OCI-LY3 (cell line): ENCODE measurements around the gene CADPS2.

Experiments
- H2AFZ ChIP-seq: fragments of 200-600, 300-600 bp; shearing (Covaris generic); 2 replicates; pipeline ENCODE4 v1.6.0; 2014; ENCODE audit warnings: antibody characterized with exemption, low read depth, low read length
- H3K27ac ChIP-seq: fragments of 200-600, 300-600 bp; sonication (generic); 2 replicates; pipeline ENCODE4 v1.5.1; 2014; ENCODE audit warnings: mild to moderate bottlenecking, low read length, moderate library complexity, mixed read lengths
- H3K27me3 ChIP-seq: fragments of 200-600, 300-600 bp; sonication (generic); 2 replicates; pipeline ENCODE4 v1.6.1; 2014; ENCODE audit warnings: low read depth, low read length, mixed read lengths
- H3K36me3 ChIP-seq: fragments of 200-600, 300-600 bp; sonication (generic); replicated peaks from 2 replicates; pipeline ENCODE3; 2014; ENCODE audit warnings: low read depth, low read length, mixed read lengths
- H3K4me1 ChIP-seq: fragments of 300-600, 200-600 bp; sonication (generic); 2 replicates; pipeline ENCODE4 v1.6.1; 2014; ENCODE audit warnings: low read length, mixed read lengths
- H3K4me2 ChIP-seq: fragments of 200-600, 300-600 bp; sonication (generic); 2 replicates; pipeline ENCODE4 v1.6.1; 2014; ENCODE audit warnings: low read length, mixed read lengths
- H3K4me3 ChIP-seq: fragments of 300-600, 200-600 bp; sonication (generic); 2 replicates; pipeline ENCODE4 v1.5.1; 2014; ENCODE audit warnings: antibody characterized with exemption, mild to moderate bottlenecking, low read length, moderate library complexity
- H3K79me2 ChIP-seq: fragments of 300-600, 200-600 bp; shearing (Covaris generic); 2 replicates; pipeline ENCODE4 v1.6.1; 2014; ENCODE audit warnings: mild to moderate bottlenecking, low read length, mixed read lengths
- H3K9ac ChIP-seq: fragments of 300-600, 200-600 bp; shearing (Covaris generic); 2 replicates; pipeline ENCODE4 v1.6.0; 2014; ENCODE audit warnings: mild to moderate bottlenecking, low read length, moderate library complexity
- H3K9me3 ChIP-seq: fragments of 200-600, 300-600 bp; shearing (Covaris generic); 2 replicates; pipeline ENCODE4 v1.6.1; 2014; ENCODE audit warnings: low read length, mixed read lengths; ENCODE audit not compliant: insufficient read depth
- H4K20me1 ChIP-seq: fragments of 200-600, 300-600 bp; sonication (generic); 2 replicates; pipeline ENCODE4 v1.6.1; 2016; ENCODE audit warnings: low read length, mixed read lengths; ENCODE audit not compliant: insufficient read depth
- EZH2phosphoT487 ChIP-seq: fragments of 200-600 bp; shearing (Covaris generic); IDR thresholded peaks from 2 replicates; pipeline ENCODE4 v1.6.1; 2018; ENCODE audit warnings: antibody characterized with exemption, mixed run types, low read depth
- TF ChIP-seq, protein P1 (sequence below): fragments of 200-600, 300-600 bp; sonication (generic); IDR thresholded peaks from 2 replicates; pipeline ENCODE4 v1.5.1; 2014; ENCODE audit warnings: antibody characterized with exemption, low read length, low read depth

CADPS2 gene

GRCh38 chr7:122521767-122522166 lies 364.5 kb downstream of the CADPS2 start:
- no peak overlapping the region for H2AFZ ChIP-seq
- H3K27ac ChIP-seq: no peak overlapping the region

GRCh38 chr7:122520971-122521555 lies 365.2 kb downstream of the CADPS2 start:
- Histone ChIP-seq H3K4me2 (no peak overlapping the region), H2AFZ (no peak overlapping the region), H3K4me1 (peaks cover 18% of the 10 kb centered on the region), H3K27me3 (no peaks in the 10 kb centered on the region), H4K20me1 (no peaks in the 10 kb centered on the region), H3K27ac (no peak overlapping the region), H3K36me3 (no peaks in the 10 kb centered on the region), H3K9ac (no peak overlapping the region), H3K79me2 (no peaks in the 10 kb centered on the region), H3K4me3 (no peak overlapping the region), H3K9me3 (no peaks in the 10 kb centered on the region)
- TF ChIP-seq, protein P1, sequence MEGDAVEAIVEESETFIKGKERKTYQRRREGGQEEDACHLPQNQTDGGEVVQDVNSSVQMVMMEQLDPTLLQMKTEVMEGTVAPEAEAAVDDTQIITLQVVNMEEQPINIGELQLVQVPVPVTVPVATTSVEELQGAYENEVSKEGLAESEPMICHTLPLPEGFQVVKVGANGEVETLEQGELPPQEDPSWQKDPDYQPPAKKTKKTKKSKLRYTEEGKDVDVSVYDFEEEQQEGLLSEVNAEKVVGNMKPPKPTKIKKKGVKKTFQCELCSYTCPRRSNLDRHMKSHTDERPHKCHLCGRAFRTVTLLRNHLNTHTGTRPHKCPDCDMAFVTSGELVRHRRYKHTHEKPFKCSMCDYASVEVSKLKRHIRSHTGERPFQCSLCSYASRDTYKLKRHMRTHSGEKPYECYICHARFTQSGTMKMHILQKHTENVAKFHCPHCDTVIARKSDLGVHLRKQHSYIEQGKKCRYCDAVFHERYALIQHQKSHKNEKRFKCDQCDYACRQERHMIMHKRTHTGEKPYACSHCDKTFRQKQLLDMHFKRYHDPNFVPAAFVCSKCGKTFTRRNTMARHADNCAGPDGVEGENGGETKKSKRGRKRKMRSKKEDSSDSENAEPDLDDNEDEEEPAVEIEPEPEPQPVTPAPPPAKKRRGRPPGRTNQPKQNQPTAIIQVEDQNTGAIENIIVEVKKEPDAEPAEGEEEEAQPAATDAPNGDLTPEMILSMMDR: no peak
- TF ChIP-seq EZH2phosphoT487: no peak

More at GRCh38 chr7:122521767-122522166, 364.5 kb downstream of the CADPS2 start:
- Histone ChIP-seq H4K20me1 (no peaks in the 10 kb centered on the region), H3K4me3 (no peak overlapping the region), H3K27me3 (no peaks in the 10 kb centered on the region), H3K36me3 (no peaks in the 10 kb centered on the region), H3K79me2 (no peaks in the 10 kb centered on the region), H3K9ac (no peak overlapping the region), H3K4me1 (peaks cover 18% of the 10 kb centered on the region), H3K4me2 (no peak overlapping the region), H3K9me3 (no peaks in the 10 kb centered on the region)
- TF ChIP-seq, protein P1: no peak
- TF ChIP-seq EZH2phosphoT487: no peak

GRCh38 chr7:122518488-122518887 lies 367.8 kb downstream of the CADPS2 start:
- Histone ChIP-seq H3K4me1 (peaks cover 18% of the 10 kb centered on the region), H3K27ac (no peak overlapping the region), H3K27me3 (no peaks in the 10 kb centered on the region), H3K9ac (no peak overlapping the region), H3K4me2 (peak overlapping the region; percentile 49), H3K4me3 (0 out of 2 replicates have a peak overlapping the region, but pooled peaks have one; percentile 7), H4K20me1 (no peaks in the 10 kb centered on the region), H2AFZ (no peak overlapping the region), H3K36me3 (no peaks in the 10 kb centered on the region), H3K9me3 (no peaks in the 10 kb centered on the region), H3K79me2 (no peaks in the 10 kb centered on the region)
- TF ChIP-seq, protein P1: no peak
- TF ChIP-seq EZH2phosphoT487: no peak

DNA sequence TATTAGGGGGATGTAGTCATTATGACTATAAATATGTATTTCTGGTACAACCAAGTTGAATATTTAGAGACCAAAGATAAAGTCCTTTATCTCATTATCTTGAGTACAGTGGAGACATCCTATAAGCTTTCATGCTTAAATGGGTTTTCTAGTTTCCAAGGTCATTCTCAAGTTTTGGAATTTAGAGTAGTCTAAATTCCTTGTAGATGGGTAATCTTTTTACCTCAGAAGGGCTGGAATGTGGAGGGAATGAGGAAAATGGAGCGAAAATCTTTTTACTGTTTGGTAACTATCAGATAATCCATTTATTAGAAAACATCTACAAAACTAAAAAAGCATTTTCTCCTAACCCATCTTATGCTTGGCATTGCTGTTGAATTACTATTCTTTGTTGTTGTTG lies 368.7 kb downstream of the CADPS2 start:
- H3K79me2 ChIP-seq: no peaks in the 10 kb centered on the region
- no peak overlapping the region for H3K4me2 ChIP-seq
- no peak overlapping the region for H3K4me3 ChIP-seq
- no peaks in the 10 kb centered on the region for H3K36me3 ChIP-seq
- no peaks in the 10 kb centered on the region for H4K20me1 ChIP-seq
- H2AFZ ChIP-seq: no peak overlapping the region
- no peak overlapping the region for H3K27ac ChIP-seq
- H3K27me3 ChIP-seq: no peaks in the 10 kb centered on the region
- H3K9me3 ChIP-seq: no peaks in the 10 kb centered on the region
- no peak overlapping the region for H3K9ac ChIP-seq
- peaks cover 18% of the 10 kb centered on the region for H3K4me1 ChIP-seq
- TF ChIP-seq, protein P1: no peak
- no peak for TF ChIP-seq EZH2phosphoT487
